Activated gamma-delta T cell treated with Interleukin-2 at 50 U/mL for 16 hours (primary cell): ENCODE results near the gene DAB1.

ENCODE experiments used
- DNase-seq: peaks from one replicate; pipeline ENCODE4 v3.0.0-alpha.2; 2020

Gene DAB1

GRCh38 chr1:57410508-57410907 is 13.4 kb downstream of the DAB1 start:
- DNase-seq = no peak

- no peak for DNase-seq
Observed at GRCh38 chr1:57407928-57408327, 15.9 kb downstream of the DAB1 start.

- no peak for DNase-seq
Observed at GRCh38 chr1:57406428-57406970, 17.4 kb downstream of the DAB1 start.

- DNase-seq = no peak
Observed at GRCh38 chr1:57404884-57405283, 19.0 kb downstream of the DAB1 start.

GRCh38 chr1:57403201-57403600 is 20.7 kb downstream of the DAB1 start:
- DNase-seq = no peak

GRCh38 chr1:57401671-57402070 is 22.2 kb downstream of the DAB1 start:
- DNase-seq = no peak

- no peak for DNase-seq
Observed at GRCh38 chr1:57400048-57400447, 23.8 kb downstream of the DAB1 start.

GRCh38 chr1:57393058-57393584 is 30.7 kb downstream of the DAB1 start:
- no peak for DNase-seq

GRCh38 chr1:57385336-57385735 is 38.5 kb downstream of the DAB1 start:
- DNase-seq = no peak

- no peak for DNase-seq
Observed at GRCh38 chr1:57384901-57385300, 39.0 kb downstream of the DAB1 start.

- DNase-seq = no peak
Observed at GRCh38 chr1:57384284-57384683, 39.6 kb downstream of the DAB1 start.

GRCh38 chr1:57381871-57382270 is 42.0 kb downstream of the DAB1 start:
- no peak for DNase-seq

GRCh38 chr1:57381426-57381825 is 42.4 kb downstream of the DAB1 start:
- DNase-seq = no peak

GRCh38 chr1:57380923-57381322 is 42.9 kb downstream of the DAB1 start:
- no peak for DNase-seq

GRCh38 chr1:57378534-57378933 is 45.3 kb downstream of the DAB1 start:
- no peak for DNase-seq

- DNase-seq = no peak
Observed at GRCh38 chr1:57377339-57378139, 46.3 kb downstream of the DAB1 start.

- no peak for DNase-seq
Observed at GRCh38 chr1:57376041-57376440, 47.8 kb downstream of the DAB1 start.

- no peak for DNase-seq
Observed at GRCh38 chr1:57369889-57370288, 54.0 kb downstream of the DAB1 start.

- no peak for DNase-seq
Observed at GRCh38 chr1:57367945-57368344, 55.9 kb downstream of the DAB1 start.

- no peak for DNase-seq
Observed at GRCh38 chr1:57363643-57364042, 60.2 kb downstream of the DAB1 start.

GRCh38 chr1:57363165-57363564 is 60.7 kb downstream of the DAB1 start:
- no peak for DNase-seq

- DNase-seq = no peak
Observed at GRCh38 chr1:57362480-57362879, 61.4 kb downstream of the DAB1 start.

GRCh38 chr1:57361516-57361915 is 62.3 kb downstream of the DAB1 start:
- no peak for DNase-seq

- no peak for DNase-seq
Observed at GRCh38 chr1:57360846-57361407, 62.9 kb downstream of the DAB1 start.
